Activated CD4-positive, alpha-beta T cell treated with anti-CD3 and anti-CD28 coated beads, Interleukin-2, amount 50 U/mL, for 1 hour (primary cell): ENCODE data around the gene EFR3B.
A peak's percentile ranks its signal among the peaks of the same experiment; 100 is the strongest.

Source experiments
- DNase-seq: peaks from one replicate; pipeline ENCODE4 v3.0.0-alpha.2; 2020

EFR3B gene

DNA sequence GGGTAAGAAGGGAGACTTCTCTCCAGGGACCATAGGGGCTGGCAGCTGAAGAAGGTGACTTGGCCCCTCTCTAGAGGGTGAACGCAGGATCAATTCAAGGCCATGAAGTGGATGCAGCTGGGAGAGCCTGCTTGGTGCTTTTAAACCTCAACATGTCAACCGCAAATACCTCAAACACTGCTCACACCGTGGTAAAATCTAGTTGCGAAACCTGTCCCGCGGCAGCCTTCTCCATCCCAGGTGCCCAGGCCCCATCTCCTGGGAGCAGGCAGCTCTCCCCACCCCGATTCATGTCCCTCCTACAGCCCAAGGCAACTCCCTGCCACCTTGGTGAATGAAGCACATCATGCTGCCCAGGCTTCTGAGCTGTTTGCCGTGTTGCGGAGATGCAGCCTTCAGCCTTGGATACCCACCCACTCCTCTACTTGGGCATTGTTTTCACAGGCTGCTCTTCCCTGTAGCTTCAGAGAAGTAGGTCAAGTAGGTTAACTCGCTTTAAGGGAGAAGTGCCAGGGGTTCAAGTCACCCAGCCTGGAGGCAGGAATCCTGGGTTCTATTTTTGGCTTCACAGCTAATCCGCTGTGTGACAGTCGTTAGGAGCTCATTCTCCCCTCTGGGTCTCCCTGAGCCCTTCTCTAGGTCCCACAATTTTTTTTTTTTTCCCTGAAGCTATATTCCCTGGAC, 6.2 kb upstream of the EFR3B start:
- DNase-seq: no peak

GRCh38 chr2:25036221-25036559, 5.7 kb upstream of the EFR3B start:
- no peak for DNase-seq

DNA sequence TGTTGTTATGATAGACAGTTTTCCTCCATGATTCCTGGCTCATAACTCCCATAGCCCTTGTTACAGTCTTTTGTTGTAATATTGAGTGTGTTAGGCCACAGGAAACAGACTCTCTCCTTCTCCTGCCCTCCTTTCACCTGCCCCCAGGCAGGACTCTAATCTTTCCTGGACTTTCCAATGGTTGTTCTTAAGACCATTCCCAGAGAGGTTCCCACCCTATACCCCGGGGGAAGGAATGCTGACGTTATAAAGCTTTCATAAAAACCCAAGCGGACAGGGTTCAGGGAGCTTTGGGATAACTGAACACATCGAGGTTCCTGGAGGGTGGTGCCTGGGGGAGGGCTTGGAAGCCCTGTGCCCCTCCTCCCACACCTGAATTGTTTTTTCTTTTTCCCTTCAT, 2.8 kb upstream of the EFR3B start:
- no peak for DNase-seq

DNA sequence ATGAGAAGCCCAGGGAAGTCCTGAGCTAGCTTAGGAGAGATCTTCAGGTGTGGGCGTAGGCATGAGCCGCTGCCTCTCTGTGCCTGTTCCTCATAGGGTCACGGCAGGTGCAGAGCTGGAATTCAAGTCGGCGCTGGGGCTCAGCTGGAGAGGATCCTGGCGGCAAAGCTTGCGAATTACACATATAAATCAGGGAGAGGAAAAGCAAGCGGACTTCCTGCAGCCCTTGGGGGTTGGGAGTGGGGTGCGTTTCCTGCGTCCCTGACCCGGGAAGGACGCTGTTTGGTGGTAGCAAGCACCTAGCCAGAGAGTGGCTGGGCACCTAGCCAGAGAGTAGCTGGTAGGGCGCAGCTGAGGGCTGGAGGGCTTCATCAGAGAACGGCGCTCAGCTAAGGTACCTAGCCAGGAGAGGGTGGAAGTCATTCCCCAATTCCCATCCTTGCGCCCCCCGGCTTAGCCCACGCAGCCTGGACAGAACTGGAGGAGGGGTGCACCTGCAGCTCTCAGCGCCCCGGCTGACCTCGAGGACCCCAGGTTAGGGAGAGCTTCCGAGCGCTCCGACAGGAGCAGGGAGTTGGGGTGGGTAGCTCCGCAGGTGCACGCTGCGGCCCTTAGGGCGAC, 459 bp upstream of the EFR3B start:
- DNase-seq: peak; percentile 13

DNA sequence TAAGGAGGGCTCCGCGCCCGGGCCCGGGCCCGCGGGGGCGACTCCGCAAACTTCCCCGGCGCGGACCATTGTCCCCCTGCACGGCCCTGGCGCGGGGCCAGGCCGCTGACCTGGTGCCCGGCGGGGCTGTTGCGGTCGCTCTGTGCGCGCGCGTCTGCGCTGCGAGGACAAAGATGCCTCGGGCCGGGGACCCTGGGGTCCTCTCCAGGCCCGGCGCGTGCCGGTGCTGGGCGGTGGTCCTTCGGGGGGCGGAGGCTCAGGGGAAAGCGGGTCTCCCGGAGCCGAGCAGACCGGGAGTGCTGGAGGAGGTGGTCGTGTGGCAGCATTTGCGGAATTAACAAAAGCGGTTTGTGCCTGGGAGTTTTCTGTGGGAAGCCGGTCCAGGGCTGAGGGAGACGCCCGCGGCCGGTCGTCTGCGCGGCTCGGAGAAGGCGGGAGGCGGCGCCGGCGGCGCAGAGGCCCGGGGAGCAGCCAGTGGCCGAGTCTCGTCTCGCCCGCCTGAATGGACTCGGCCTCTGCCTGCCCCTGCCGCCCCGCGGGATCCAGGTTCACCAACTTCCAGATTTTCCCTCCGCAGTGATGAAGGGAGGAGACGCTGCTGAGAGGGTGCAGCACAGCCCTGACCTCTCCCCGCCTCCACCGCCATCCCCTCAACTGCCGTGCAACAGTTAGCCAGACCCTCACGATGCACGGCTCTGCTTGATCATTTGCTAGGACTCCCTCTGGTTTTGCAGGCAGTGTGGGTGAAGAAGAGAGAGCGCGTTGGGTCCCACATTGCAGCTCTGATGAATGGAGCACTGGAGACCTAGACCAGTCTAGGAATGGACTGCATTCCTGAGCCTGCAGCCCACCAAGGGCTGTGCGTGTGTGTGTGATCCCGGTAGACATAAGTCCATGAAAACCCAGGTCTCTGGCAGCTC, 705 bp downstream of the EFR3B start:
- peak; percentile 4 for DNase-seq

- peak; percentile 16 for DNase-seq
Observed at GRCh38 chr2:25043241-25043867, 1.5 kb downstream of the EFR3B start.

- DNase-seq: no peak
Observed at GRCh38 chr2:25044011-25044410, 2.1 kb downstream of the EFR3B start.

GRCh38 chr2:25044990-25045389, 3.1 kb downstream of the EFR3B start:
- DNase-seq: no peak

DNA sequence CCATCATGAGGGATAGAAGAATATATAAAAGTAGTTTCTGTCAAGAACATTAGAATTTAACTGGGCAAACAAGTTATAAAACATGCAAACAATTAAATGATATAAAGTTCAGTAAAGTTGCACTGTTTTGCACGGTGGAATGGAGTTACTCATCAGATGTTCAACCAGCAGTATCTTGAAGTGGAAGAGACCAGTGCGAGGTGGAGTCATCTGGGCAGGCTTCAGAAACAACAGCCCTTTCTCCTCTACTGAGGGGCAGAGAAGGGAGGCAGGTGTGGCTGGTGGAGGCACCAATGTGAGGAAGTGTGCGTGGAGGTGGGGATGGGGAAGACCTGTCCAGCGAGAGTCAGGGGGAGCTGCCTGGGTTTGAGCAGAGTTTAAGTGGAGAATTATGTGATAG, 7.5 kb downstream of the EFR3B start:
- DNase-seq: no peak

- DNase-seq: no peak
Observed at GRCh38 chr2:25050128-25050527, 8.3 kb downstream of the EFR3B start.

- DNase-seq: no peak
Observed at GRCh38 chr2:25053041-25053440, 11.2 kb downstream of the EFR3B start.

GRCh38 chr2:25054720-25055119, 12.8 kb downstream of the EFR3B start:
- no peak for DNase-seq

DNA sequence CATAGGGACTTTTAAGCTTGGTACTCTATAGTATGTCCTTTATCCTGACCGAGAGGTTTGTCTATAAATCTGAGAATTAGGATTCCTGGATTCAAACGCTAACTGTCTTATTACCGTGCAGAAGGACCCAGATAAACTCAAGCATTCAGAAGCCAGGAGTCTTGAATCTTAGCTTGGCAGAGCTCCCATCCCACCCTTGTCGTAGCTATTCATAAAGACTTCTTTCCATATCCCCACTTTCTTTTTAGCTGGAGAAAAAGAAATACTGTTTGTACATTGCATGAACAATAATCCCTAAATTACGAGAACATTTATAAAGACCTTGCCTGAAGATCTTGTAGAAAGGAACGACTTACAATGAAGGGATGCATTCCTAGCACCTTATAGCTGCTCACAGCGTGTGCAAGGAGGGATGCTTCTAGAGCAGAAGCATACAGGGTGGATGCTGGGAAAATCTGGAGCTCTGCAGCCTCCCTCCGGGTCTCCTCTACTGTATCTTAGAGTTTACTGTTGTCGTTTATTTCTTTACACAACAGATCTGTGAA, 13.6 kb downstream of the EFR3B start:
- no peak for DNase-seq

DNA sequence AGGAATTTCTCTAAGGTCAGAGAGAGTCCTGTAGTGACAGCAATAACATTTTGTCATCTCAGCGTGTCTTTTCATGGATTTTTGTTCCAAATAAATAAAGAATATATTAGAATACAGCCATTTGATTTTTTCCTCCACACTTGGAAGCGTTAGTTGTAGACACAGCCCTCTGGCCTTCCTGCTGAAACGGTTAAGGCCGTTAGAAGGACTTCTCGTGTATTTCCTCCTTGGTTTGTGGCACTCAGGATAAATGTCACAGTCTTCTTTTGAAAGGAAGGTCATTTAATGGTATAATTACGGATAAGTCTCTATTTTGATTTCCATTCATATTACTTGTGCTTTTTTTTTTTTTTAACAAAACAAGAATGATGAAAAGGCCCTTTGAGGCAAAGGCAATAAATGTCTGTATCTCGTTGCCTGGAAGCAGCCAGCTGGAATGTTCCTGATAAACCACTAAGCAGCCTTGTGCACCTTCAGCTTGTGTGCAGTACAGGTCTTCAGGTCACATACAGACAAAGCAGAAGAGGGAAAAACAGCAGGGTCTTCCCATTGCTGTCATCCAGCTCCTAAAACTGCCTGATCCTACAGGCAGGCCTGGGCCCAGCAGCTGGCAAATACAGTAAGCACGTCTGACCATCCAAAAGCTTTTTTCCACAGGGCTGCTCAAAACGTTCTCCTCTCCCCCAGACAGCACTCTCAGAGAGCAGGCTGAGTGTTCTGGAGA, 14.4 kb downstream of the EFR3B start:
- DNase-seq: no peak

- DNase-seq: no peak
Observed at GRCh38 chr2:25062511-25062917, 20.6 kb downstream of the EFR3B start.

GRCh38 chr2:25063876-25064660, 22.2 kb downstream of the EFR3B start:
- DNase-seq: no peak

DNA sequence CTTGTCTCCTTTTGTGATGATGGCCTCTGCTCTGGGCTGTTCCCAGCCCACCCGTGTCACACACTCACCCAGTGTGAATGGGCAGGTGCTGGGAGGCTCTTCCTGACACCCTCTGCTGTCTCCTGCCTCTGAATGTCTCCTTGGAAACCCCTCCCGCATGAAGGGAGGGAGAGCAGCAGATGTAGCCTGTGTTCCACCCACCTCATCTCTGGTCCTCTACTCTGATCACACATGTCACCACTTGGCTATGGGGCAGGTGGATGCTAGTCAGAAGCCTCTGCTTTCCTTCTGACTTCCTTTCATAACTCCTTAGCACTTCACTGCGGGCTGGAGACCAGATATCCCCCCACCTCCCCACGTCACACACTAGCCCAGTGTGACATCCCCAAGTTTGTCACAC, 23.9 kb downstream of the EFR3B start:
- DNase-seq: no peak

GRCh38 chr2:25066455-25066854, 24.6 kb downstream of the EFR3B start:
- DNase-seq: no peak

- DNase-seq: no peak
Observed at GRCh38 chr2:25068217-25068616, 26.3 kb downstream of the EFR3B start.

- no peak for DNase-seq
Observed at GRCh38 chr2:25071966-25072365, 30.1 kb downstream of the EFR3B start.

DNA sequence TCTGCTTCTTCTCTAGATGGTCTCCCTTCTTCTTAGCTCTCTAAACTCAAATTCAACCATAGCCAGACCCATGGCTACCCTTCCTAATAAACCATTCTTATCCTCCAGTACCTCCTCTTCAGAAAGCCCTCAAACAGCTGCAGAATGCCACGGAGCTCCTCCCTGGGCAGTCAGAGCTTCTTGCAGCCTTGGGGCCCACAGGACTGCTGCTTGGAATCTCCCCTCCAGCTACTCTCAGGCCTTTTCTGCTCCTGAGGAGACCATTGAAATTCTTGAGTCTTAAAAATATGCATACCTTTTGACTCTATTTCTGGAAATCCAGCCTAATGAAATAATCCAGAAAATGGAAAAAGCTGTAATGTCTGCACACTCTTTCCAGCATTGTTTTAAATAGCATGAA, 30.7 kb downstream of the EFR3B start:
- no peak for DNase-seq

DNA sequence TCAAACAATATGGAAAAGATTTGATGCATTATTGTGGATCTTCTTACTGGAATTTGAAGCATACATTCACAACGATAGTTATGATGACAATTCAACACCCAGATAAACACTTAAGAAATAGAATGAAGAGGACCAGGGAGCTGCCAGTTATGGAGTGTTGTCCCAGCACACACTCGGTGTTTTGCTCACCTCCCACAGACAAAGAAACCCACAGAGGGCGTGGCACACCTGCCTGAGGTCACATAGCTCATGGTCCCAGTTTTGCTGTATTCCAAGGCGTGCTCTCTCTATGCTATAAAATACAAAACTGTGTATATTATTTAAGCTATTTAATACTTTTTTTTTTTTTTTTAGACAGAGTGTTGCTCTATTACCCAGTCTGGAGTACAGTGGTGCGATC, 31.1 kb downstream of the EFR3B start:
- no peak for DNase-seq
